SK-N-MC (cell line): ENCODE results near the gene LPCAT3.
"Not testable (repeated sequence)": the region's sequence is repeated elsewhere in the genome, so short reads cannot be mapped to it uniquely, and the experiment has no call there.

Source experiments
- DNase-seq: peaks from one replicate; pipeline ENCODE4 v3.0.0-alpha.2; 2011; ENCODE audit warnings: low read depth, low spot score
- H3K27ac ChIP-seq: fragments of 200-600 bp; sonication (generic); 2 replicates; pipeline ENCODE4 v1.5.1; 2016; ENCODE audit warnings: mixed run types
- H3K36me3 ChIP-seq: fragments of 200-600 bp; sonication (generic); 2 replicates; pipeline ENCODE4 v1.6.1; 2017; ENCODE audit warnings: antibody characterized with exemption, low read length, mixed read lengths; ENCODE audit not compliant: insufficient read depth
- H3K4me3 ChIP-seq: fragments of 200-600 bp; sonication (generic); 2 replicates; pipeline ENCODE4 v1.5.1; 2016
- H3K9ac ChIP-seq: fragments of 200-600 bp; sonication (generic); 2 replicates; pipeline ENCODE4 v1.8.0; 2017; ENCODE audit warnings: mixed run types, mixed read lengths; ENCODE audit not compliant: insufficient read length
- H3K9me3 ChIP-seq: fragments of 200-600 bp; sonication (generic); 2 replicates; pipeline ENCODE4 v1.6.1; 2017; ENCODE audit warnings: low read depth, mild to moderate bottlenecking, antibody characterized with exemption, low read length, moderate library complexity, mixed read lengths
- EZH2 ChIP-seq: fragments of 200-600 bp; sonication (generic); IDR thresholded peaks from one replicate; pipeline ENCODE4 v1.6.1; 2017; ENCODE audit warnings: antibody characterized with exemption
- FOXP2 ChIP-seq: optimal IDR thresholded peaks from 2 replicates; pipeline ENCODE3; 2011; ENCODE audit warnings: mild to moderate bottlenecking, moderate library complexity; ENCODE audit not compliant: insufficient read depth; ENCODE audit errors: extremely low read length, control extremely low read depth
- POLR2AphosphoS5 ChIP-seq: IDR thresholded peaks from 2 replicates; pipeline ENCODE4 v1.6.1; 2012; ENCODE audit warnings: mild to moderate bottlenecking, low read depth, low read length, borderline replicate concordance

Gene LPCAT3

DNA sequence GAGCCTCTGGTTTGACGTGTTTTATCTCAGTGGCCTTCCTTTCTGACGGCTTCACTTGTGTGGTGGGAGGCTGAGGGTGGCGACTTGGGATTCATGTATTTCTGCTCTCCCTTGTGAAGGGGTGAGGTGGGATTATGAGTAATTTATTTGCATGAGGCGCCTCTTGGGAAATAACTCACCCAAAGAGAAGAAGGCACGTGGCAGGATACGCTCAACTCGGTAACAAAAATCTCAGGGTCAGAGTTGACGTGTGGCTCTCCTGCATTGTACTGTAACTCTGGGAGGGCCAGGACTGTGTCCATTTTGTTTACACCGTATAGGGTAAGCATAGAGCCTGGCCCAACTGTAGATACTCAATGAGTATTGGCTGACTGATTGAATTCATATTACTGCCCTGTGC, 27.6 kb upstream of the LPCAT3 start:
- no peaks in the 10 kb centered on the region for H3K36me3 ChIP-seq
- no peak for TF ChIP-seq POLR2AphosphoS5
- TF ChIP-seq FOXP2 = no peak
- no peak for TF ChIP-seq EZH2

DNA sequence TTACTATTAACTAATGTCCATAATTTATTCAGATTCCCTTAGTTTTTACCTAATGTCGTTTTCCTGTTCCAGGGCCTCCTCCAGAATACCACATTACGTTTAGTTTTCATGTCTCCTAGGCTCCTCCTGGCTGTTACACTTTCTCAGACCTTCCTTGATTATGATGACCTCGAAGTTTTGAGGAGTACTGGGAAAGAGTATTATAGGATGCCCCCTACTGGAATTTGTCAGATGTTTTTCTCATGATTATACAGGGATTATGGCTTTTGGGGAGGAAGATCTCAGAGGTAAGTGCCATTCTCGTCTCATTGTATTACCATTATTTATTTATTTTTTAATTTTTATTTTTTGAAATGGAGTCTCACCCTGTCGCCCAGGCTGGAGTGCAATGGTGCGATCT, 24.6 kb upstream of the LPCAT3 start:
- H3K9me3 ChIP-seq = no peaks in the 10 kb centered on the region
- DNase-seq = peak; percentile 14
- no peak overlapping the region for H3K27ac ChIP-seq
- H3K9ac ChIP-seq = no peak overlapping the region
- no peak overlapping the region for H3K4me3 ChIP-seq
- H3K36me3 ChIP-seq = no peaks in the 10 kb centered on the region
- no peak for TF ChIP-seq POLR2AphosphoS5
- TF ChIP-seq FOXP2 = no peak
- no peak for TF ChIP-seq EZH2

More for the DNA sequence above, 27.6 kb upstream of the LPCAT3 start:
- no peak overlapping the region for H3K27ac ChIP-seq
- no peak overlapping the region for H3K9ac ChIP-seq
- no peaks in the 10 kb centered on the region for H3K9me3 ChIP-seq
- DNase-seq = no peak
- H3K4me3 ChIP-seq = no peak overlapping the region

DNA sequence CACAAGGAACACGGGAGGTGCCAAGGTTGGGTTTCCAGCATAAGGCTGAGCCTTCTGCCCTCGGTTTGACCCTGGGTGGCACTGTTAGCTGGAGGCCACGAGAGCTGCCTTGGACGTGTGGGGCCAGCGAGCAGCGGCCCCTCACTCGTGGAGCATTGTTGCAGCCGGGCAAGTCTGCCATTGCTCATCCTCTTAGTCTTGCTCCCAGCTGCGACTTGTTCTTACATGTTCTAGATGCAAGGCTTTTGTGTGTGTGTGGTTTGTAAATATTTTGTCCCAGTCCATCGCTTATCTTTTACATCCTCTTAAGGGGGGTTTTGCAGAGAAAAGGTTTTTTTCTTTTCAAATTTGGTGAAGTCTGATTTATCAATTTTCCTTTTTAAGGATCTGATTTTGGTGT, 21.1 kb upstream of the LPCAT3 start:
- Histone ChIP-seq H3K36me3 (no peaks in the 10 kb centered on the region), H3K4me3 (no peak overlapping the region), H3K9me3 (no peaks in the 10 kb centered on the region), H3K9ac (no peak overlapping the region), H3K27ac (no peak overlapping the region)
- TF ChIP-seq POLR2AphosphoS5 (no peak), FOXP2 (no peak), EZH2 (no peak)
- DNase-seq = no peak

DNA sequence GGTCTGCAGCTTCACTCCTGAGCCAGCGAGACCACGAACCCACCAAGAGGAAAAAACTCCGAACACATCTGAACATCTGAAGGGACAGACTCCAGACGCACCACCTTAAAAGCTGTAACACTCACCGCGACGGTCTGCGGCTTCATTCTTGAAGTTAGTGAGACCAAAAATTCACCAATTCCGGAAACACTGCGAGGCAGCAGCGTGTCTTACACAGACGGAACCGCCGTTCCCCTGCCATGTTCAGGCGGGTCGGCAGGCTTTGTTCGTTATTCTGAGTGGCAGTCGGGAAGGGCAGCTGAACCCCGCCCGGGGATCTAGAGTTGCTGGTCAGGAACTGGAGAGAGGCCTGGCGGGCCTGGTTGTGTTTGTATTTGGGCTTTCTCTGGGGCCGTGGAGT, 20.3 kb upstream of the LPCAT3 start:
- no peak overlapping the region for H3K27ac ChIP-seq

DNA sequence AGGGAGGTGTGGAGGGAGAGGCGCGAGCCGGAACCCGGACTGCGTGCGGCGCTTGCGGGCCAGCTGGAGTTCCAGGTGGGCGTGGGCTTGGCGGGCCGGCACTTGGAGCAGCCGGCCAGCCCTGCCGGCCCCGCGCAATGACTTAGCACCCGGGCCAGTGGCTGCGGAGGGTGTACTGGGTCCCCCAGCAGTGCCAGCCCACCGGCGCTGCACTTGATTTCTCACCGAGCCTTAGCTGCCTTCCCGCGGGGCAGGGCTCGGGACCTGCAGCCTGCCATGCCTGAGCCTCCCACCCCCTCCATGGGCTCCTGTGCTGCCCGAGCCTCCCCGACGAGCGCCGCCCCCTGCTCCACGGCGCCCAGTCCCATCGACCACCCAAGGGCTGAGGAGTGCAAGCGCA, 19.1 kb upstream of the LPCAT3 start:
- DNase-seq, H3K36me3 ChIP-seq, H3K4me3 ChIP-seq, H3K27ac ChIP-seq, H3K9me3 ChIP-seq, H3K9ac ChIP-seq: not testable (repeated sequence)

More for the DNA sequence above, 20.3 kb upstream of the LPCAT3 start:
- H3K4me3 ChIP-seq = no peak overlapping the region
- H3K9me3 ChIP-seq = no peaks in the 10 kb centered on the region
- no peak overlapping the region for H3K9ac ChIP-seq
- DNase-seq = no peak
- TF ChIP-seq POLR2AphosphoS5 (no peak), FOXP2 (no peak), EZH2 (no peak)
- H3K36me3 ChIP-seq = no peaks in the 10 kb centered on the region

DNA sequence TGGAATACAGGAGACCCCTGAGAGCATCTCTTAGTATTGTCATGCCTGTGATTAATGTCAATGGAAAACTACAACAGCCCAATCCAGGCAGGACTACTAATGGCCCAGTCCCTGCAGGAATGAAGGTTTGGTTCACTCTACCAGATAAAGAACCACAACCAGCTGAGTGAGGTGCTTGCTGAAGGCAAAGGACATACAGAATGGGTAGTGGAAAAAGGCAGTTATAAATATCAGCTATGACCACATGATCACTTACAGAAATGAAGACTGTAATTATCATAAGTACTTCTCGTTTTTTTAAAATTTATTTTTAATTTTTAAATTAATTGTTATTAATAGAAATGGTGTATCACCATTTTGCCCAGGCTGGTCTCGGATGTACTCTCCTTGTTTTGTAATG, 17.2 kb upstream of the LPCAT3 start:
- H3K4me3 ChIP-seq = no peak overlapping the region
- H3K27ac ChIP-seq = no peak overlapping the region
- no peaks in the 10 kb centered on the region for H3K9me3 ChIP-seq
- H3K9ac ChIP-seq = no peak overlapping the region
- no peaks in the 10 kb centered on the region for H3K36me3 ChIP-seq
- no peak for TF ChIP-seq EZH2
- no peak for TF ChIP-seq FOXP2
- no peak for TF ChIP-seq POLR2AphosphoS5
- DNase-seq = no peak

DNA sequence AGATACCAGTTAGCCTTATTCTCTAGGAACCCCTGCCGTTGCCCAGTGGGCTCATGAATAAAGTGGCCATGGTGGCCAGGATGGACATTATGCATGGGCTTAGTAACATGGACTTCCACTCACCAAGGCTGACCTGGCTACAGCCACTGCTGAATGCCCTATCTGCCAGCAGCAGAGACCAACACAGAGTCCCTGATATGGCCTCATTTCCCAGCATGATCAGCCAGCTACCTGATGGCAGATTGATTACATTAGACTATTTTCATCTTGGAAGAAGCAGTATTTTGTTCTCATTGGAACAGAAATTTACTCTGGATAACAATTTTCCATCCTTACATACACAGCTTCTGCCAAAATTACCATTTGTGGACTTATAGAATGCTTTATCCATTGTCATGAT, 16.2 kb upstream of the LPCAT3 start:
- no peaks in the 10 kb centered on the region for H3K36me3 ChIP-seq
- no peak for TF ChIP-seq POLR2AphosphoS5
- no peak for TF ChIP-seq FOXP2
- TF ChIP-seq EZH2 = no peak
- H3K9me3 ChIP-seq = no peaks in the 10 kb centered on the region
- no peak for DNase-seq
- H3K4me3 ChIP-seq = no peak overlapping the region
- H3K9ac ChIP-seq = no peak overlapping the region
- H3K27ac ChIP-seq = no peak overlapping the region

DNA sequence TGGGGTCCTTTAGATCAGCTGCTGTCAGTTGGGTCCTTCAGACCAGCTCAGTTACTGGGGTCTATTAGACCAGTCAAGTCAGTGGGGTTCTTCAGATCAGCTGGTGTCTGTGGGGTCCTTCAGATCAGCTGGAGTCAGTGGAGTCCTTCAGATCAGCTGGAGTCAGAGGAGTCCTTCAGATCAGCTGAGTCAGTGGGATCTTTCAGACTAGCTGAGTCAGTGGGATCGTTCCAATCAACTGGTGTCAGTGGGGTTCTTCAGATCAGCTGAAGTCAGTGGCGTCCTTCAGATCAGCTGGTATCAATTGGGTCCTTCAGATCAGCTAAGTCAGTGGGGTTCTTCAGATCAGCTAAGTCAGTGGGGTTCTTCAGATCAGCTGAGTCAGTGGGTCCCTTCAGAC, 14.7 kb upstream of the LPCAT3 start:
- Histone ChIP-seq H3K9me3 (no peaks in the 10 kb centered on the region), H3K27ac (no peak overlapping the region), H3K36me3 (no peaks in the 10 kb centered on the region), H3K4me3 (no peak overlapping the region), H3K9ac (no peak overlapping the region)
- TF ChIP-seq FOXP2 (no peak), POLR2AphosphoS5 (no peak), EZH2 (no peak)
- DNase-seq = no peak

DNA sequence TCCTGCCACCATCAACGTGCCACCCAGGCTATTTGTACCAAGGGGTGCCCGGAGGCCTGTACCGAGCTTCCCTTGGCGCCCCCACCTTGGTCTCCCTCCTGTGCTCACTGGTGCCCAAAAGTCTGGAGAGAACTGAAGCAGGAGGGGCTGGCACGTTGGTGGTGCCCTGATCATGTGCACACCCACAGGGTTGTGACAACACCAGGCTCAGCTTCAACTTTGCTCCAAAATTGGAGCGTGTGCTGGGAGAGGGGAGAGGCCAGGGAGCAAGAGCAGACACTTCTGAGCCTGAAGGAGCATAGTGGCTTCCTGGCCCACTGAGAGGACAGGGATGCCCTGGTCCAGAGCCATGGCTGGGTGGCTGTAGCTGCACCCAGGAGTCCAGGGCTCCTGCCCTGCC, 13.0 kb upstream of the LPCAT3 start:
- Histone ChIP-seq H3K27ac (no peak overlapping the region), H3K9ac (no peak overlapping the region), H3K4me3 (no peak overlapping the region), H3K36me3 (no peaks in the 10 kb centered on the region), H3K9me3 (no peaks in the 10 kb centered on the region)
- TF ChIP-seq FOXP2 (no peak), POLR2AphosphoS5 (no peak), EZH2 (no peak)
- no peak for DNase-seq
